ENCODE results near the gene STIM1. TPM values are rescaled to one million over a fixed set of nuclear protein-coding genes. Genes with fewer than 3 reads are reported as not detected.

Gene STIM1
- total and polyA plus RNA-seq, 2 experiments from 2014 or later: 16.1 to 60.0 TPM

- no peak for DNase-seq (ENCODE audit: low read depth in 1 of 2, low spot score in 1 of 2)
- no peaks in the 10 kb centered on the region for H3K9me3 ChIP-seq (ENCODE audit: low read depth)
- H3K27ac ChIP-seq: no peak overlapping the region
- H3K4me3 ChIP-seq: no peak overlapping the region
- H3K36me3 ChIP-seq: no peaks in the 10 kb centered on the region
- no peak for TF ChIP-seq CTCF (IDR thresholded peaks at IDR 0.05; ENCODE audit: low read depth, low read length)
- H3K4me1 ChIP-seq (ENCODE audit: low read depth): no peaks in the 10 kb centered on the region
- no peaks in the 10 kb centered on the region for H3K27me3 ChIP-seq
Observed at GRCh38 chr11:3906166-3906565, 50.7 kb downstream of the STIM1 start.

- no peak for DNase-seq (ENCODE audit: low read depth in 1 of 2, low spot score in 1 of 2)
- Histone ChIP-seq H3K4me1 (ENCODE audit: low read depth) (no peaks in the 10 kb centered on the region), H3K27me3 (no peaks in the 10 kb centered on the region), H3K36me3 (no peaks in the 10 kb centered on the region), H3K9me3 (ENCODE audit: low read depth) (no peaks in the 10 kb centered on the region), H3K27ac (no peak overlapping the region), H3K4me3 (no peak overlapping the region)
- no peak for TF ChIP-seq CTCF (IDR thresholded peaks at IDR 0.05; ENCODE audit: low read depth, low read length)
Observed at GRCh38 chr11:3907590-3907989, 52.1 kb downstream of the STIM1 start.

GRCh38 chr11:3909901-3910300, 54.4 kb downstream of the STIM1 start:
- no peaks in the 10 kb centered on the region for H3K9me3 ChIP-seq (ENCODE audit: low read depth)
- no peaks in the 10 kb centered on the region for H3K36me3 ChIP-seq
- no peak overlapping the region for H3K27ac ChIP-seq
- no peak for DNase-seq (ENCODE audit: low read depth in 1 of 2, low spot score in 1 of 2)
- no peak overlapping the region for H3K4me3 ChIP-seq
- H3K27me3 ChIP-seq: no peaks in the 10 kb centered on the region
- TF ChIP-seq CTCF (IDR thresholded peaks at IDR 0.05; ENCODE audit: low read depth, low read length): no peak
- no peaks in the 10 kb centered on the region for H3K4me1 ChIP-seq (ENCODE audit: low read depth)

GRCh38 chr11:3911908-3912505, 56.5 kb downstream of the STIM1 start:
- Histone ChIP-seq H3K4me1 (ENCODE audit: low read depth) (no peaks in the 10 kb centered on the region), H3K36me3 (no peaks in the 10 kb centered on the region), H3K9me3 (ENCODE audit: low read depth) (no peaks in the 10 kb centered on the region), H3K27ac (no peak overlapping the region), H3K4me3 (no peak overlapping the region), H3K27me3 (no peaks in the 10 kb centered on the region)
- no peak for DNase-seq (ENCODE audit: low read depth in 1 of 2, low spot score in 1 of 2)
- no peak for TF ChIP-seq CTCF (IDR thresholded peaks at IDR 0.05; ENCODE audit: low read depth, low read length)

- DNase-seq (ENCODE audit: low read depth in 1 of 2, low spot score in 1 of 2): no peak
- peaks cover 4% of the 10 kb centered on the region for H3K4me1 ChIP-seq (ENCODE audit: low read depth)
- no peak for TF ChIP-seq CTCF (IDR thresholded peaks at IDR 0.05; ENCODE audit: low read depth, low read length)
- H3K4me3 ChIP-seq: no peak overlapping the region
- H3K27me3 ChIP-seq: no peaks in the 10 kb centered on the region
- H3K9me3 ChIP-seq (ENCODE audit: low read depth): no peaks in the 10 kb centered on the region
- H3K36me3 ChIP-seq: no peaks in the 10 kb centered on the region
- no peak overlapping the region for H3K27ac ChIP-seq
Observed at GRCh38 chr11:3913921-3914320, 58.5 kb downstream of the STIM1 start.

Measured in cardiac muscle cell (in vitro differentiated cells and primary cell).